Breast epithelium (tissue), 3 donors: ENCODE results near the gene YJEFN3.
A peak's percentile ranks its signal among the peaks of the same experiment; 100 is the strongest.

Source experiments
- POLR2A ChIP-seq: fragments of 450-650 bp; IDR thresholded peaks from one replicate; pipeline ENCODE4 v1.6.1; 2016; ENCODE audit warnings: antibody characterized with exemption, mild to moderate bottlenecking, moderate library complexity
- POLR2AphosphoS5 ChIP-seq, 3 donors: sonication (generic); formaldehyde crosslinking; IDR thresholded peaks; one replicate each; pipeline ENCODE4 v1.6.1; 2017; ENCODE audit warnings: antibody characterized with exemption in 3 of 3
- TF ChIP-seq, protein P1 (sequence below), 3 donors: fragments of 450-650 bp; IDR thresholded peaks; one replicate each; pipeline ENCODE4 v1.5.1; 2016 to 2017; ENCODE audit warnings: antibody characterized with exemption in 3 of 3, mild to moderate bottlenecking in 3 of 3, moderate library complexity in 3 of 3

GRCh38 chr19:19488875-19489690 lies 39.6 kb upstream of the YJEFN3 start:
- TF ChIP-seq, protein P1, sequence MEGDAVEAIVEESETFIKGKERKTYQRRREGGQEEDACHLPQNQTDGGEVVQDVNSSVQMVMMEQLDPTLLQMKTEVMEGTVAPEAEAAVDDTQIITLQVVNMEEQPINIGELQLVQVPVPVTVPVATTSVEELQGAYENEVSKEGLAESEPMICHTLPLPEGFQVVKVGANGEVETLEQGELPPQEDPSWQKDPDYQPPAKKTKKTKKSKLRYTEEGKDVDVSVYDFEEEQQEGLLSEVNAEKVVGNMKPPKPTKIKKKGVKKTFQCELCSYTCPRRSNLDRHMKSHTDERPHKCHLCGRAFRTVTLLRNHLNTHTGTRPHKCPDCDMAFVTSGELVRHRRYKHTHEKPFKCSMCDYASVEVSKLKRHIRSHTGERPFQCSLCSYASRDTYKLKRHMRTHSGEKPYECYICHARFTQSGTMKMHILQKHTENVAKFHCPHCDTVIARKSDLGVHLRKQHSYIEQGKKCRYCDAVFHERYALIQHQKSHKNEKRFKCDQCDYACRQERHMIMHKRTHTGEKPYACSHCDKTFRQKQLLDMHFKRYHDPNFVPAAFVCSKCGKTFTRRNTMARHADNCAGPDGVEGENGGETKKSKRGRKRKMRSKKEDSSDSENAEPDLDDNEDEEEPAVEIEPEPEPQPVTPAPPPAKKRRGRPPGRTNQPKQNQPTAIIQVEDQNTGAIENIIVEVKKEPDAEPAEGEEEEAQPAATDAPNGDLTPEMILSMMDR (IDR thresholded peaks at IDR 0.05): no peak
- no peak for TF ChIP-seq POLR2A
- peak in 2 of 3 donors; percentile 60 to 69 for TF ChIP-seq POLR2AphosphoS5 (IDR thresholded peaks at IDR 0.05)
